Natural killer cell (primary cell): Measurements from ENCODE around the gene BOC. TPM values are rescaled to one million over a fixed set of nuclear protein-coding genes. Genes with fewer than 3 reads are reported as not detected.

Source experiments
- ATAC-seq, 3 donors: fragments of 150-1000 bp in 2 of 3; fragments of 200-7000 bp in 1 of 3; cut with Tn5 transposase; 1 replicate in 1 of 3; 2 replicates in 2 of 3; pipeline ENCODE4 v1.10.0; 2021; ENCODE audit warnings: mild to moderate bottlenecking in 2 of 3, moderate library complexity in 2 of 3
- DNase-seq, 2 donors: peaks; one replicate each; pipeline versions ENCODE4 v3.0.0 to v3.0.0-alpha.2; 2013 to 2021; ENCODE audit warnings: mixed read lengths in 1 of 2
- H3K27ac ChIP-seq: one replicate; pipeline ENCODE4 v1.5.1; 2013; ENCODE audit warnings: mild to moderate bottlenecking, low read length
- H3K27me3 ChIP-seq: one replicate; pipeline ENCODE4 v1.6.1; 2013; ENCODE audit warnings: low read length; ENCODE audit not compliant: control insufficient read depth, insufficient read depth
- H3K36me3 ChIP-seq: one replicate; pipeline ENCODE4 v1.6.1; 2013; ENCODE audit warnings: low read length; ENCODE audit not compliant: control insufficient read depth, insufficient read depth
- H3K4me1 ChIP-seq: one replicate; pipeline ENCODE4 v1.6.1; 2013; ENCODE audit warnings: low read length; ENCODE audit not compliant: control insufficient read depth, insufficient read depth
- H3K4me3 ChIP-seq: one replicate; pipeline ENCODE4 v1.5.1; 2013; ENCODE audit warnings: low read length
- H3K9me3 ChIP-seq: one replicate; pipeline ENCODE4 v1.6.1; 2013; ENCODE audit warnings: low read length; ENCODE audit not compliant: control insufficient read depth, insufficient read depth
- H3K27ac Mint-ChIP-seq, 2 donors: one replicate each; pipeline ENCODE4 v1.8.0; 2022; ENCODE audit warnings: mild to moderate bottlenecking in 2 of 2, mixed read lengths in 2 of 2, moderate library complexity in 1 of 2
- H3K27me3 Mint-ChIP-seq, 2 donors: one replicate each; pipeline ENCODE4 v1.8.0; 2022; ENCODE audit warnings: low read depth in 2 of 2, mixed read lengths in 2 of 2
- H3K36me3 Mint-ChIP-seq: one replicate; pipeline ENCODE4 v1.8.0; 2022; ENCODE audit warnings: mixed read lengths
- H3K4me1 Mint-ChIP-seq, 2 donors: one replicate each; pipeline ENCODE4 v1.8.0; 2022; ENCODE audit warnings: mixed read lengths in 2 of 2
- H3K4me3 Mint-ChIP-seq: one replicate; pipeline ENCODE4 v1.8.0; 2022; ENCODE audit warnings: mild to moderate bottlenecking, moderate library complexity, mixed read lengths
- H3K9me3 Mint-ChIP-seq, 2 donors: one replicate each; pipeline ENCODE4 v1.8.0; 2022; ENCODE audit warnings: mixed read lengths in 2 of 2
- WGBS: methylation state at CpG from one replicate; pipeline ENCODE4 v1.1.7; 2013; ENCODE audit warnings: missing lambda C conversion rate; ENCODE audit not compliant: insufficient coverage; 5-methylcytosine and 5-hydroxymethylcytosine counted together
- intact Hi-C: fragments of 100-400 bp; cut with micrococcal nuclease; formaldehyde crosslinking; loops from one replicate; pipeline ENCODE4 v1.14.2; 2022
- total RNA-seq, 4 donors: library from RNA; stranded (reverse); fragments of 120-200 nt in 1 of 4; gene quantifications; one replicate each; pipeline versions ENCODE4 v1.2.3 to v1.2.4, GENCODE V29; 2013 to 2022
- TF ChIP-seq, protein P1 (sequence below): fragments of 200-600 bp; IDR thresholded peaks from one replicate; pipeline ENCODE4 v1.8.0; 2022; ENCODE audit warnings: antibody characterized with exemption

The BOC gene
- total RNA-seq, 3 donors from 2014 or later (not counting 1 experiment from before 2014, with no cell fraction given) = 0.10 TPM; not detected in 2

DNA sequence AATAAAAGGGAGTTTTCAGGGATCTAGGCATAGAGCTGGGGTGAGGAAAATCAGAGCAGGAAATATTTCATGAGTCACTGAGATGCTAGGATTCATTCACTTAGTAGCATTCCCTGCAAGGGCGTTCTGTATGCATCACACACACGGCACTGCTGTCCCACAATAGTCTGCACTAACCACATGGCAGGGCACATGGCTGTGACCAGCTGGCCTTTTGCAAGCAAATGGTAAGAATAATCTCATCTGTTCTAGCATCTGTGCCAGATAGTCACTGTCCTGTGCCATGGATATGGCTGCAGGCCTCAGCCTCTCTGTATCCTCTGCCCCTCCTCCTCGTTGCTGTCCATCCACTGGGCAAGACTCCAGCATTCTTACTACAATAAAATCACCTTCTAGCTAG, 37.8 kb downstream of the BOC start:
- H3K4me3 Mint-ChIP-seq = no peak overlapping the region
- 85% methylated on average over 3 of the region's 3 CpGs for WGBS

DNA sequence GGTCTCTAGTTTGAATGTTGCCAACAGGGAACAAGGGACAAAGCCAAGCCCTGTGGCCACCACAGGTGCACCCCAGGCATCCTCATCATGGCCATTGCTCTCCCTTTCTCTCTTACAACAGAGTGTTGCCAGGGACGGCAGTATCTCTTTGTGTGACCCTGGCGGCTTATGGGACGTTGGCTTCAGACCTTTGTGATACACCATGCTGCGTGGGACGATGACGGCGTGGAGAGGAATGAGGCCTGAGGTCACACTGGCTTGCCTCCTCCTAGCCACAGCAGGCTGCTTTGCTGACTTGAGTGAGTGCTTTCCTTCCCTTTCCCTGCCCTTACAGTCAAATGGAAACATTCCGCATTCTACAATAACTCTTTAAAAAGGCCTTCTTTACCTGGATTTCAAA, 38.2 kb downstream of the BOC start:
- no peak overlapping the region for H3K27ac ChIP-seq
- no peak overlapping the region for H3K27ac Mint-ChIP-seq
- 92% methylated on average over 8 of the region's 8 CpGs for WGBS
- TF ChIP-seq, protein P1, sequence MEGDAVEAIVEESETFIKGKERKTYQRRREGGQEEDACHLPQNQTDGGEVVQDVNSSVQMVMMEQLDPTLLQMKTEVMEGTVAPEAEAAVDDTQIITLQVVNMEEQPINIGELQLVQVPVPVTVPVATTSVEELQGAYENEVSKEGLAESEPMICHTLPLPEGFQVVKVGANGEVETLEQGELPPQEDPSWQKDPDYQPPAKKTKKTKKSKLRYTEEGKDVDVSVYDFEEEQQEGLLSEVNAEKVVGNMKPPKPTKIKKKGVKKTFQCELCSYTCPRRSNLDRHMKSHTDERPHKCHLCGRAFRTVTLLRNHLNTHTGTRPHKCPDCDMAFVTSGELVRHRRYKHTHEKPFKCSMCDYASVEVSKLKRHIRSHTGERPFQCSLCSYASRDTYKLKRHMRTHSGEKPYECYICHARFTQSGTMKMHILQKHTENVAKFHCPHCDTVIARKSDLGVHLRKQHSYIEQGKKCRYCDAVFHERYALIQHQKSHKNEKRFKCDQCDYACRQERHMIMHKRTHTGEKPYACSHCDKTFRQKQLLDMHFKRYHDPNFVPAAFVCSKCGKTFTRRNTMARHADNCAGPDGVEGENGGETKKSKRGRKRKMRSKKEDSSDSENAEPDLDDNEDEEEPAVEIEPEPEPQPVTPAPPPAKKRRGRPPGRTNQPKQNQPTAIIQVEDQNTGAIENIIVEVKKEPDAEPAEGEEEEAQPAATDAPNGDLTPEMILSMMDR = no peak
- no peaks in the 10 kb centered on the region for H3K9me3 ChIP-seq
- no peaks in the 10 kb centered on the region for H3K4me1 Mint-ChIP-seq
- no peaks in the 10 kb centered on the region for H3K36me3 Mint-ChIP-seq
- ATAC-seq (no peak), DNase-seq (no peak)
- H3K4me1 ChIP-seq = no peaks in the 10 kb centered on the region
- no peaks in the 10 kb centered on the region for H3K9me3 Mint-ChIP-seq
- H3K4me3 ChIP-seq = no peak overlapping the region
- no peaks in the 10 kb centered on the region for H3K27me3 ChIP-seq
- intact Hi-C loops = no loop called here
- H3K4me3 Mint-ChIP-seq = no peak overlapping the region
- peaks cover 9 to 17% of the 10 kb centered on the region in 2 donors for H3K27me3 Mint-ChIP-seq
- no peaks in the 10 kb centered on the region for H3K36me3 ChIP-seq

More for the DNA sequence above, 37.8 kb downstream of the BOC start:
- H3K27me3 ChIP-seq = no peaks in the 10 kb centered on the region
- ATAC-seq (no peak), DNase-seq (no peak)
- H3K4me1 ChIP-seq = no peaks in the 10 kb centered on the region
- no peak overlapping the region for H3K27ac ChIP-seq
- H3K9me3 ChIP-seq = no peaks in the 10 kb centered on the region
- no peak overlapping the region for H3K4me3 ChIP-seq
- no peak overlapping the region for H3K27ac Mint-ChIP-seq
- H3K36me3 Mint-ChIP-seq = no peaks in the 10 kb centered on the region
- H3K9me3 Mint-ChIP-seq = no peaks in the 10 kb centered on the region
- intact Hi-C loops = no loop called here
- H3K4me1 Mint-ChIP-seq = no peaks in the 10 kb centered on the region
- peaks cover 9 to 17% of the 10 kb centered on the region in 2 donors for H3K27me3 Mint-ChIP-seq
- no peaks in the 10 kb centered on the region for H3K36me3 ChIP-seq
- TF ChIP-seq, protein P1 = no peak

GRCh38 chr3:113250566-113250965, 39.2 kb downstream of the BOC start:
- Mint-ChIP-seq H3K4me1 (no peaks in the 10 kb centered on the region), H3K36me3 (no peaks in the 10 kb centered on the region), H3K27ac (no peak overlapping the region), H3K4me3 (no peak overlapping the region), H3K27me3 (peaks cover 5 to 11% of the 10 kb centered on the region in 2 donors), H3K9me3 (no peaks in the 10 kb centered on the region)
- intact Hi-C loops = no loop called here
- Histone ChIP-seq H3K4me1 (no peaks in the 10 kb centered on the region), H3K27me3 (no peaks in the 10 kb centered on the region), H3K4me3 (no peak overlapping the region), H3K36me3 (no peaks in the 10 kb centered on the region), H3K9me3 (no peaks in the 10 kb centered on the region), H3K27ac (no peak overlapping the region)
- no peak for DNase-seq
- ATAC-seq = no peak
- 93% methylated on average over 14 of the region's 14 CpGs for WGBS
- TF ChIP-seq, protein P1 = no peak

DNA sequence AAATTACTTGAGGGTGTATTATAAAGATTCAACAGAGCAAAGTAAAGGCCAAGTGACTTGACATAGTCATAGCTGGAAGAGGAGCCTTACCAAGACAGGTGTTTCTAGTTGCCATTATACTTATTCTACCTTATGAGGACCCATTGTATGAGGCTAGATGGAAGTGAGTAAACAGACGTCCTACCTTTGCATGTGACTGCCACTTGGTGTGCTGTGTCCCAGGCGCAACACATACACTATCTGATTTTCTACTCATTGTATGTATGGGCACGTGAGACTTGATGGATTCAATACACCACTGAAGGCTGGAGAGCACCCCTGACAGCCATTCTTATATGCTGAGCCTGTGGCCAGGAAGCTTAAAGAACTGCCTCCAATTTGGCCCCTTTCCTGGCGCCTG, 40.5 kb downstream of the BOC start:
- no peaks in the 10 kb centered on the region for H3K36me3 ChIP-seq
- Mint-ChIP-seq H3K27ac (no peak overlapping the region), H3K36me3 (no peaks in the 10 kb centered on the region), H3K9me3 (no peaks in the 10 kb centered on the region), H3K4me1 (no peaks in the 10 kb centered on the region), H3K4me3 (no peak overlapping the region), H3K27me3 (peaks cover 3 to 5% of the 10 kb centered on the region in 2 donors)
- TF ChIP-seq, protein P1 = no peak
- ATAC-seq (no peak), DNase-seq (no peak)
- intact Hi-C loops = no loop called here
- no peak overlapping the region for H3K27ac ChIP-seq
- no peaks in the 10 kb centered on the region for H3K27me3 ChIP-seq
- no peaks in the 10 kb centered on the region for H3K4me1 ChIP-seq
- H3K4me3 ChIP-seq = no peak overlapping the region
- H3K9me3 ChIP-seq = no peaks in the 10 kb centered on the region
- WGBS = 83% methylated on average over 4 of the region's 4 CpGs
